Measurements from ENCODE around the gene PTGIS.

PTGIS gene

GRCh38 chr20:49560186-49560585 lies 7.8 kb downstream of the PTGIS start:
- no peak for DNase-seq (ENCODE audit: low spot score)

DNA sequence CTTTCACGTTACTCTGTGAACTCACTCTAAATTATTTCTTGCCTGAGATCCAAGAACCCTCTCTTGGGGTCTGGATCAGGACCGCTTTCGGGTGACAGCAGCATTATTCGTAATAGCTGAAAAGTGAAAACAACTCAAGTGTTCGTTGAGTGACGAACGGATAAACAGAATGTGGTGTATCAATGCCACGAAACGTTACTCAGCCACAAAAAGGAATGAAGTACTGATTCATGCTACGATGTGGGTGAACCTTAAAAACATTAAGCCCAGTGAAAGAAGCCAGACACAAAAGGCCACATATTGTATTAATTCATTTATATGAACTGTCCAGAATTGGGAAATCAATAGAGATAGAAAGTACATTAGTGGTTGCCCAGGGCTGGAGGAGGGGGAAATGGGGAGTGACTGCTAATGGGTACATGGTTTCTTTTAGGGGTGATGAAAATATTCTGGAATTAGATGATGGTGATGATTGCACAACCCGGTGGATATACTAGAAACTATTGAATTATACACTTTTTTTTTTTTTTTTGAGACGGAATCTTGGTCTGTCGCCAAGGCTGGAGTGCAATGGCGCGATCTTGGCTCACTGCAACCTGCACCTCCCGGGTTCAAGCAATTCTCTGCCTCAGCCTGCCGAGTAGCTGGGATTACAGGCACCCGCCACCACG lies 8.4 kb downstream of the PTGIS start:
- no peak for DNase-seq (ENCODE audit: low spot score)

GRCh38 chr20:49558826-49559225 lies 9.1 kb downstream of the PTGIS start:
- DNase-seq (ENCODE audit: low spot score): no peak

DNA sequence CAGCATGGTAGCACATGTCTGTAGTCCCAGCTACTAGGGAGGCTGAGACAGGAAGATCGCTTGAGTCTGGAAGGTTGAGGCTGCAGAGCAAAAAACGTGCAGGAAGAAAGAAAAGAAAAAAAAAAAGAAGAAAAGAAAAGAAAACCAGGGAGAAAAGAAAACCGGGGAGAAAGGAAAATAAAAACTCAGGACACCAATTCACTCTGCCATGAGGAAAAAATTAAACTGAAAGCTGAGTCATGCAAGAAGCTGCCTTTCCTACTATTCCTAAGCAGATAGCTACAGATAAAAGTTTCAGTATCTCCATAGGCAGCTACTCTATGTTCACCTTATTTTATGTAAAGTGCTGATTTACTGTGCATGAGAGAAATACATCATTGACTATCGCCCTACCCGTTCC lies 10.5 kb downstream of the PTGIS start:
- DNase-seq (ENCODE audit: low spot score): no peak

DNA sequence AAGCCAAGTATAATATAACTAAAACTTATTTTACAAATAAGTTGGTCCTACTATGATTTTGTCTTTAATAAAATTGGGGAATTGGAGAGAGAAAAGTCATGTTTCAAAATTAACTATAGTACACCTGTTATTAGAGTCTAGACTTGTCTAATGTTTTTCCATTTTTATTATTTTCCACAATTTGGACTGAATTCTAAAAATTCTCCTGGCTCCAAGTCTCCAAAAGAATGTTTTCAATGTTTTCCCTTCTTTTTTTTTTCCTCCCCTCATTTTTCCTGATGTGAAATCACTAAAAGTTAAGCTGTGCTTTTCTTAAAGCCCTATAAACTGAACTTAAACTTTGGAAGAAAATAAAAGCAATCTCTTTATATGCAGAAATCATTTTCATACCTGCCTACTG lies 11.3 kb downstream of the PTGIS start:
- no peak for DNase-seq (ENCODE audit: low spot score)

GRCh38 chr20:49549801-49550551 lies 18.0 kb downstream of the PTGIS start:
- no peak for DNase-seq (ENCODE audit: low spot score)

GRCh38 chr20:49548371-49548947 lies 19.5 kb downstream of the PTGIS start:
- DNase-seq (ENCODE audit: low spot score): no peak

GRCh38 chr20:49545572-49545971 lies 22.4 kb downstream of the PTGIS start:
- no peak for DNase-seq (ENCODE audit: low spot score)

DNA sequence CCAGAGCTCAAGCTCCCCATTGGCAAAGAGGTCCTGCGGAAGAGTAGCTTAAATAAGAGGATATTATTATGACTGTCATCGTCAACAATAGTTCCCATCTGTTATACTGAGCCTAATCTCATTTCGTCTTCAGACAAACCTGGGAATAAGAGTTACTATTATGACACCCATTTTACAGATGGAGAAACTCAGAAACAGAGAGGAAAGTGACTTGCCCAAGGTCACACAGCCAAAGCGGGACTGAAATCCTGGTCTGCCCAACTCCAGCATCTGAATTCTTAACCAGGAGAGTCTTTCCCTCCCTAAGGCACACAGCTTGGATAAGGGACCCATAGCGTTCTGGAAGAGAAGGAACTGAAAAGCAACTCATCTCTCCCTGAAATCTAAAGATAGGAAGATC lies 23.4 kb downstream of the PTGIS start:
- DNase-seq (ENCODE audit: low spot score): no peak

GRCh38 chr20:49543858-49544437 lies 24.0 kb downstream of the PTGIS start:
- DNase-seq (ENCODE audit: low spot score): no peak

DNA sequence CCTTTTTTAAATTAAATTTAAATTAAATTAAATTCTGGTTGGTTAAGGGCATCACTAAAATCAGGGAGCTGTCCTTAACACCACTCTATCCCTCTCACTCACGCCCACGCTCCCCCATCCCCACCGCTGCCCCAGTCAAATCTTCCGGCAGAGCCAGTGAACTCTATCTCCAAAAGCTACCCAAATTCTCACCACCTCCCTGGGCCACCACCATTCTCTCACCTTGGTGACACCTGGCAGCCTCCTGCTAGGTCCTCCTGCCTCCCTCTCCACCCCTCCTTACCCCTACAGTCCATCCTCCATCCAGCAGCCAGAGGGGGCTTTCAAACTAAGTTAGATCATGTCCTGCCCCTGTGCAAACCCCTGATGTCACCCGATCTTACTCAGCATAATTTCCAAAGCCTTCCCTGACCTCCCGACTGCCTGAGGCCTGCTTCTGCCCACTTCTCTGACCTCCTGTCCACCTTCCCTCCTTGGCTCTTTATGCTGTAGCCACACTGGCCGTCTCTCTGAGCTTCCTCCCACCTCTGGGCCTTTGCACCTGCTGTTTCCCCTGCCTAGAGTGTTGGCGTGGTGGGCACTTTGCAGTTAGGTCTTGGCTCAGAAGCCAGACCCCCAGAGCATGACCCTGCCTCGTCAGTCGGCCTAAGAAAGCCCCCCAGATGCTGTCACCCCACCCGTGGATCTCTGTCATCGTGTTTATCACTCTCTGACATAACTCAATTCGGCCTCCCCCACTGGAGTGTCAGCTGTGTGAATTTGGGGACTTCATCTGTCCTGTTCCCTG lies 24.7 kb downstream of the PTGIS start:
- DNase-seq (ENCODE audit: low spot score): no peak

DNA sequence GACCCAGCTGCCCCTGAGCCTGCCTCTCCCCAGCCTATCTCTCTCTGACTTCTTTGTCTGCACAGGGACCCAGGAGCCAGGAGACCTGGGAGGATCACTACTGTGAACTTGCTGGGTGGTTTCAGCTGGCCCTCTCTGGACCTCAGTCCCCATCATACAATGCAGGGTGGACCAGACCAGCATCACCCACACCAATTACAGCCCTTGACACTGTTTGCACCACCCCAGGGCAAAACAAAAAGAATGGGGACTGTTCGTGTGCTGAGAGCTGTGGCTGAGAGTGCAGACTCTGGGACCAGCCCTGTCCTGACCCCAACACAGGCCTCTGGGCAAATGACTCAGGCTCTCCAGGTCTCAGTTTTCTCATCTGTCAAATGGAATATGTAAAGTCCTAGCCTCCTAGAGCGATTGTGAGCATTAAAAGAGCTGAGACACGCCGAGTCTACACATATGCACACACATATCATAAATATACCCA lies 25.4 kb downstream of the PTGIS start:
- no peak for DNase-seq (ENCODE audit: low spot score)

DNA sequence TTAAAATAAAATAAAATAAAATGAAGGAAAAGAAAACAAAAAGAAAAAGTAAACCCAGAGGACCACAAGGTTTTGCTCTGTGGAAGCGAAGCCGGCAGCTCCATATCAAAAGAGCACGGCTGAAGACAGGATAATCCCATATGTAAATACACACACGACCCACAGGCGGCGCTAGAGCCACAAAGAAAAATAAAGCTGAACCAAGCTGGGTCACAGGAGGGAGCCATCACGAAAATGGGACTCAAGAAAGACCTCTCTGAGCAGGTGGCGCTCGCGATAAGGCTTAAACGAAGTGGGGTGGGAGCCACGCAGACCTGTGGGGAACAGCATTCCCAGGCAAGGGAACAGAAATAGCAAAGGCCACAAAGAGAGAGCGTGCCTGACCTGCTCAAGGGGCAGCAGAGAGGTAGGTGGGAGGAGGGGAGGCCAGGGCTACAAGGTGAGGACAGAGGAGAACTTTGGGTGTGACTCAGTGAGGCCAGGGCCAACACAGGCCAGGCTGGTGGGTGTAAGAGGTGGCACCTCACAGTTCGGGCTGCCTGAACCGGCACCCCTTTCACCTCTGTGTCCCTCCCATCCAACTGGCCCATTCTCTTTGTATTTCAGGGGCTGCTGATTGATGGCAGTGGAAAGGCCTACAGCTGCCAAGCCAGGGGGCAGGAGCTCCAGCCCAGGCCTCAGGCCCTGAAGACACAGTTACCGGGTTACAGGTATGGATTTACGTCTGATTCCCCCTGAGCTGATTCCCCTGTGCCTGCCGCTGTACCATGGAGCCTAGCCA lies 26.0 kb downstream of the PTGIS start:
- peak; percentile 83 for DNase-seq (ENCODE audit: low spot score)

DNA sequence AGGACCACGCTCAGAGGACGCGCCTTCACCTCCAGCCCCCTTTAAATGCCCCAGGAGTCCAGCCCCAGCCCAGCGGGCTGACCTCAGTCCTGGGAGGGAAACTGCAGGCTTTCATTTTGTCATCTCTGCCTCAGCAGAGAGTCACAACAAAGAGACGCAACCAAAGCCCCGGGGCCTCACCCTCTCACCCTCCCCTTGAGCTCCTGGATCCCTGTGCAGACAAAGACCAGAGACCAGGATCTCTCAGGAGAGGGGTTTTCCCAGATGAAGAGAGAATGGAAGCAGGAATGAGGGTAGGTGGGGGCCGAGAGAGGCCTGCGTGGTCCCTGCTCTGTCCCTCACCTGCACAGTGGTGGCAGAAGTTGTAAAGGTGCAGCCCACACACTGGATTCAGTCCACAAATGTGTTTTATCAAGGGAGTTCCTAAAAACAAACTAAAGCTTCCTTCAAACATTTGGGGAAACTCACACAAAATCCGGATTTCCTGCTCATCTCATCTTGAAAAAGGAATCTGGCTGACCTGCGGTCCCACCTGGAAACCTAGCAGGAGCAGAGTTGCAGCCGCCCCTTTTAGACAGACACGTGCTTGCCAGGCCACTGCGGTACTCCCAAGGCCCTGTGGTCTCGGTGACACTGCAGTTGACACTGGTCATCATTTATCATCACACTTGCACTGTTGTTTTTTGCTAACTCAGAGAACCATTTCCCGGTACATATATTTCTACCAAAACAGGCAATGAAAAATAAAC lies 27.1 kb downstream of the PTGIS start:
- no peak for DNase-seq (ENCODE audit: low spot score)

DNA sequence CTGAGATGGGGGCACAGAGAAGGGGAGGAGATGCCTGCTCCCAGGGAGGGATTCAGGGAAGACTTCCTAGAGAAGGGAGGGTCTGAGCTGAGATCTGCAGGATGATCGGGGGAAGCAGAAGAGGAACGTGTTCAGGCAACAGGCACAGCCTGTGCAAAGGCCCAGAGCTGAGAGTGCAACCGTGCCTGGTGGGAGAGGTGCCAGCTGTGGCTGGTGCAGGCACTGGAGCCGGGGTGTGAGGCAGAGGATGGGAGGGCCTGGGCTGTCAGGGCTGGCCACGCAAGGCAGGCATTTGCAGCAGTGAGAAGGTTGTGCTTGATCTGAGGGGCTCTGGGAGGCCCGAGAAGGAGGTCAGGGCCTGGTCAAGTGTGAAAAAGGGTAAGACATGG lies 27.7 kb downstream of the PTGIS start:
- DNase-seq (ENCODE audit: low spot score): no peak

DNA sequence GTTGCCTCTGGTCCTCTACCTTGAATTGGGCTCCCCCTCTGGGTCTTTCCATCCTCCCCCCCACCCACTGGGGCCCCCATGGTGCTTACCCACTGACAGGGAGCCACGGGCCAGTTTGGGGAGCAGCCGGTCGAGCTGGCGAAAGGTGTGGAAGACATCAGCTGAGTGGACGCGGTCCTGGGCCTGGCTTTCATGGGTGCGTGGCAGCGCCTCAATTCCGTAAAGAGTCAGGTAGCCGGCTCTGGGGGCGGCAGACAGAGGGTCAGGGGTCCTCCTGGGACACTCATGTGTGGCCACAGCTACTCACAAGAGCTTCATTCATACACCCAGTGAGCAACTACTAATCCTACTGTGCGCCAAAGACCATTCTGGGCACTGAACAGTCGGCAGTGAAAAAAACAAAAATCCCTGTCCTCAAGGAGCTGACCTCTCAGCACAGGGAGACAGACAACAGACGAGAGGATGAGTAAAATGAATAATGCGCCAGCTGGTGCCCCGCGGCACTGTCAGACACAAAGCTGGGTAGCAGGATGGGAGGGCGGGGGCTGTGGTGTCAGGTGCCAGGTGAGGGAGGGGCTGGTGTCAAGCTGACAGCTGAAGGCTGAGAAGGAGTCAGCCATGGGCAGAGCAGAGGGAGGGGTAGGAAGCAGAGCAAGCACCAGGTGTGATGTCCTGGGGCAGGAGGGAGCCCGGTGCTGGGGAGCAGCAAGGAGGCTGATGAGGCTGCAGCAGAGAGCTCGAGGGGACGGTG lies 28.3 kb downstream of the PTGIS start:
- no peak for DNase-seq (ENCODE audit: low spot score)

- DNase-seq (ENCODE audit: low spot score): no peak
These were observed 29.0 kb downstream of the PTGIS start for GRCh38 chr20:49538950-49539349.

DNA sequence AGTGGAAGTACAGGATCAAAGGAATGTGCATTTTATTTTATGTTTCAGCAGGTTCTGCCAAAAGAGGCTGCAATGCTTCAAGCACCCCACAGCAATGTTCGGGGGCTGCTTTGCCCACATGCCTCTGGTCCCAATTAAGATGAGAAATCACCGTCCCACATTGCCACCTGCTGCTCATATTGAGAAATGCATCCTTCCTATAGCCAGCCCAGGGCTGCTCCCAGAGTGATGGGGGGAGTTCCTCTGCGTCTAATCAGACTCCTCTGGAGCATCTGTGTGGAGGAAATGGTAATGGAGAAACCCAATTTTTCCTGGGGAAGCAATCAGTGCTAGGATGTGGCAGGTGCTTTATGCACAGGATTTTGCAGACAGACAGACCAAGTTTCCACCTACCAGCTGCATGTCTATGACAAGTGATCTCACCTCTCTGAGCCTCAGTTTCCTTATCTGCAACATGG lies 33.7 kb downstream of the PTGIS start:
- DNase-seq (ENCODE audit: low spot score): peak; percentile 76

DNA sequence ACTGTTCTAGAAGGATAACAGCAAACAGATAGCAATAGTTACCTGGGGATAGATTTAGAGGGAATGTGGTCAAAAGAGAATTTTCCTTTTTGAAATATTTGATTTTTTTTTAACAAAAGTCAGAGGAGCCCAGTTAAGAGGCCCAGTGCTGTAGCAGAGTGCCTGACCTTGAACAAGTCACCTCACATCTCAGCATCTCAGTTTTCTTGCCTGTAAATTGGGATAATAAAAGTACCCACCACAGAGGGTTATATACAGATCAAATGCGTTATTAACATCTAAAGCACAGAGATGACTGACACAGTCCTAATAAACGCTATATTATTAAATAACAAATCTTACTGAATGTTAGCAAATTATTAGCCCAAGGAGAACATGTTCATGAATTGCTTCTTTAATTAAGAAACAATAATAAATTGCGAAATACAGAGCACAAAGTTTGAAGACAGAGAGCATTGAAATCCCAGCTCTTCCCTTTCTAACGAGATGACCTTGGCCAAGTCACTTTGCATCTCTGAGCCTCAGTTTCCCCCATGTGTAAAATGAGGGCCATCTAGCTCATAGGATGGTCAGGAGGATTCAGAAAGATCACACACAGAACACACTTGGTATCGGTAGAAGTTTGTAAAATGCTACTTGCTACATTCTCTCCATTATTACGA lies 35.5 kb downstream of the PTGIS start:
- no peak for DNase-seq (ENCODE audit: low spot score)
